Brain pericyte (primary cell): ENCODE data around the gene LGALS3.

Source experiments
- DNase-seq: peaks from one replicate; pipeline ENCODE4 v3.0.0-alpha.2; 2012; ENCODE audit warnings: low read depth, low spot score

The LGALS3 gene

DNA sequence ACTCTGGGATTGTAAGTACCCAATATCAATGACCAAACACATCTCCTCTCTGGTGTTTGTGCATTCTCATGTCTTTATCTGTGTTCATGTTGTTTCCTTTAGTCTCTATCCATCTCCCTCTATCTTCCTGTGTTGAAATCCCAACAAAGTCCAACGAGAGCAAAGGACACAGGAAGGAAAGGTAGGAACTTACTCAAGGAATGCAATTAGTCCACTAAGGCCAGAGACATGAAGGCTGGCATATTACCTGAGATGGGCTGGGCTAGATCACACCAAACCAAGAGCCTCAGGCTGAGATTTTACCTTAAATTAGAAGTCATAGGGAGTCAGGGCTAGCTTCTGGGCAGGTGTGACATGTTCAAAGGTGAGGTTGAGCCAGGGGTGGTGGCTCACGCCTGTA, 14.3 kb upstream of the LGALS3 start:
- no peak for DNase-seq

DNA sequence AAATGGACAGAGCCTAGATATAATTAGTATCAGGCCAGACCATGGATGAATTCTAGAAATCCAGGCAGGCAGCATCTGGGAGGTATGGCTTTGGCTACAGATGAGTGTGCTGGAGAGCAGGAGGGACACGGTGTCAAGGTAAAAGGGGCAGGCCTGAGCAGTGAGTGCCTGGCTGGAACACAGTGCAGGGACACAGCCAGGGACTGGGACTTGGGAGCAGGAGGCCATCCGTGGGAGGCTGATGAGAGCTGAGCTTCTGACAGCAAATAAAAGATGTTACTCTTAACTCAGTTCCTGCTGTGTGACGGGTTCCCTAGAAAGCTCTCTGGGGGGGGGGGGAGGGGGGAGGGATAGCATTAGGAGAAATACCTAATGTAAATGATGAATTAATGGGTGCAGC, 13.6 kb upstream of the LGALS3 start:
- DNase-seq: no peak

DNA sequence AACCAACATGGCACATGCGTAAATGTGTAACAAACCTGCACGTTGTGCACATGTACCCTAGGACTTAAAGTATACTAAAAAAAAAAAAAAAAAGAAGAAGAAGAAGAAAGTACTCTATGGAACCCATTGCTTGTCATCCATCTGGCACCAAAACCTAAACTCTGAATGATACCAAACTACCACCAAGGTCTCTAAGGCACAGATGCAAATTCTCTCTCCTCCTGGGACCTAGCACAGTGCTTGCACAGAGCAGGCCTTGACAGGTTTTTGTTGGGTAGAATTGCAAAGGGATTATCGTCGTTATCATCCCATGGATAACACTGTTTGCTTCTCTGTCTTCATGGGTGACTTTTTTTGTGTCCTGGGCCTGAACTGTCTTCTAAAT, 13.2 kb upstream of the LGALS3 start:
- DNase-seq: no peak

DNA sequence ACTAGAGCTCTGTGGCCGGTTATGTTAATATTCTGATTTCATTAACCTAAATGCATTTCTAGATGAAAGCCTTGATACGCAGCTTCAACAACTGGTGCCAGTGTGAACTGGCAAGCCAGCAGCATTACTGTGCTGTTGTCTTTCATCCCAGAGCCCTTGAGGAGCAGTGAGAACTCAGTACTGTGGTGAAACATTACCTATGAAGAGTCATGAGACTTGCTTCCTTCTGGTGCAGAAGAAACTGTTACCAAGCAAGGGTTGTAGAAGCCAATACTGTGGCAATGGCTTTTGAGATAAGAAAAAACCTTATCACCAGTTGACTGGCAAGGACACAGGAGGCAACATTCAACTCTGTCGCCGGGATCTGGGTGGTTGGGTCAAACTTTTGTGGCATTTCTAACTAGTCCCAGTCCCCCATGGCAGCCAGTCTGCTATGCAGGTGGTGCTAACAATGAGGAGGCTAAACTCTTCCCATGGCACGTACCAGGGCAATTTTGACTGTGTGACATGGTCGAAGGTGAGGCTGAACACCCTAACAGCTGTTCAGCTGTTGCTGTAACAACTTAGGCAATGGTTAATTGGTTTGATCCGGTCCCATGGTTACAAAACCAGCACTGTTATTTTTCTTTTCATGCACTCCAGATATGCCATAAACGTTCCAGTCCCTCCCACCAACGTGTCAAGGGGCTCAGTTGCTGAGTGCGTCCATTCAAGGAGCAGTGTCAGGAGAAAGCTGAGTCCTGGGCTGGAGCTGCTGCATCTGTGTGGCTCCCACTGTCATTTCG, 12.6 kb upstream of the LGALS3 start:
- no peak for DNase-seq

DNA sequence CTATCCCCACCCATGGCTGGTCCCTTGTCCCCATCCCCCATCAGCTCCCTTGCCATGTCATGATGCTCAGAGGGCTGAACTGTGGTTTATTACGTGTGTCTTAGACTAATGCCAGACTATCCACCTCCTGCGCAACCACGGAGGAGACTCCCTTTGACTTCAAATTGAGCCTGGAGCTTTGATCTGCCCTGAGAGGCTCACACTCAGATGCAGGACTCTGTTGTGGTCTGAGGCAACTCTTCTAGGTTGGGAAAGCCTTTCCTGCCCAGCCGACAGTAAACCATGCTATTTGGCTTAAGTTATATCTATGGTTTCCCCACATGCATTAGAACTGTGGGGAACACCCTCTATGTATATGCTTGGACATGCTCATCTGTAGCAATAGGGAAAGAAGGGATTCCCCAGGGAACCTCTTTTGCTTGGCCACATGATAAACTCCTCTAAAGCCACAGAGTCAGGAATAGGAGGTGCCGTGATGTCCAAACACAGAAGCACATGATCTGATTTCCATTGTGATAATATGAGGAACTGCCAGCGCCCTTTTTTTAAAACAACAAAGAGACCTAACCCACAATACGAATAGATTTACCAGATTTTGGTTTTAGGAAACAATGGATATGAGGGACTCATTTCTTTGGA, 11.1 kb upstream of the LGALS3 start:
- no peak for DNase-seq

DNA sequence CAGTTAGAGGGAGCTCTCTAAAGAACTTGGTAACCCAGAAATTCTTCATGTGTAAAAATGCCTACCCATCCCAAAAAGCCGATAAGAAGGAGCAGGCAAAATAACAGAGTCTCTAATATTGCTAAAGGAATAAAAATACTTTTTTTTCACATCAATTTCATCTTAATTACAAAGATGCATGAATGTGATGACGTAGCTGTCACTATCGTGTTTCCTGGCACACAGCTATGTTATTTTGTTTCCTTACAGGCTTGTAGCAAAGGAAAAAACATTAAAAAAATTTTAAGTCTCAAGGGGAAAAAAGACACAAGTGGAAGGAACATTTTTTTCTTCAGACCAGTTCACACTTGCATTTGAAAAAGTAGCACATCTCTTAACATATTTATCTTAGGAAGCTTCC, 10.3 kb upstream of the LGALS3 start:
- no peak for DNase-seq

DNA sequence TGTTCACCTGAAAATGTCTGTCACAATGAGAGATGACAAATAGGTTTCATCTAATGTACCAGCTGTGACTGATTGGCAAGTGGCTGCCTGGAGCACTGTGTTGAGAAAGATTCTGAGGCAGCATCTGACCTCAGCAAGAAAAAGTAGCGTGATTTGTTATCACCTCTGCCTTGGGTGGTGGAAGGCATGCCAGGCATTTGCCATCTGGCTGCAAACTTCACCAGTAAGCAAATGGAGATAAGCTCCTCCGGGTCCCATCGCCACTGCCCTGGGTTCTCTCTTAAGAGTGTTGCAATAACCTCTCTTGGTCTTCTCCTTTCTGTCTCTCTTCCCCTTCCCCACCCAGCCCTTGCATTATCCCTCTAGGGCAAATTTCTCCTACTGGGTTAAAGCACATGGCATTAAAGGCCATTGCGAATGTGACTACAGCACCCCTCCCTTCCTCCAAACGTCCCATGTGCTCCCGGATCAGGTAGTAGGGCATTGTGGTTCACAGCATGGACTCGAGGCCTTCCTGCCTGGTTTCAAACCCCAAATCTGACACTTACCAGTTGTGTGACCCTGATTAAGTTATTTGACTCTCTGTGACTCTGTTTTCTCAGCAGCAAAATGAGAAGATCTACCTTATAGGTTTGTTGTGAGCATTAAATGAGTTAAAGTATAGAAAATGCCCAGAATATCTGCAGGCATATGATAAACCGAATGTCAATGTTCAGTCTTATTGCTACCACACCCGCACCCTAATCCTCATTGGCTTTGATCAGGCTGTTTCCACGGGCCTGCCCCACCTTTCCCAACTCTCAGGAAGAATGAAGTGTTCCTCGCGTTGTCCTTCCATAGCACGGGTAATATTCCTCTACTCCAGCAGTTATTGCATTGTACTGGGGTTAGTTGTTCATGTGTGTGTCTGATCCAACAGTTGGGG, 8.2 kb upstream of the LGALS3 start:
- no peak for DNase-seq

DNA sequence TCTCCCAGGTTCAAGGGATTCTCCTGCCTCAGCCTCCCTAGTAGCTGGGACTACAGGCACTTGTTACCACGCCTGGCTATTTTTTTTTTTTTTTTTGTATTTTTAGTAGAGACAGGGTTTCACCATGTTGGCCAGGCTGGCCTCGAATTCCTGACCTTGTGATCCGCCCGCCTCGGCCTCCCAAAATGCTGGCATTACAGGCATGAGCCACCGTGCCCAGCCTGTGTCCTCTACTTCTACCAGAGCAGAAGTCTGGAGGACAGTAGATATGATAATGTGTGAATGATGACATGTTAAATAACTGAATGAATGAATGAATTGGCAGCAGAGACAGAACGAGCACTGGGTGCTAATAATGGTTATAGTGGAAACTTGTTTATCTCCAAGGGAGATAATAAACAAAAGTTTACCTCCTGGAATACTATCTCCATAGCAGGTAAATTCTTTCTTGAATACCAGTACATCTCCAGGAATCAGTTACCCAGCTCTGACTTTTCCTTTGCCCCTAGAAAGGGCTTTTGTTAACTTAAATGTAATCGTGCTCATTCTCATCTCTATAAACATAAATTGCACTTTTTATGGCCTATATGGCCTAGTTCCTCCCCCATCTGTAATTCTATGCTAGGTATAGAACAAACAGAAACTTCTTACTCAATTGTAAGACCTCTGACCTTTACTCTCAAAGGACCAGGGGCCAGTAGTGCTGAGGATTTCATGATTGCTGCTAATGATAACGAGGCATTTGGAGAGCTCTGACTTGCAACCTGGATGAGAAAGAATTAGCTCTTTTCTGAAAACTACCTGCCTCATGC, 7.2 kb upstream of the LGALS3 start:
- no peak for DNase-seq

DNA sequence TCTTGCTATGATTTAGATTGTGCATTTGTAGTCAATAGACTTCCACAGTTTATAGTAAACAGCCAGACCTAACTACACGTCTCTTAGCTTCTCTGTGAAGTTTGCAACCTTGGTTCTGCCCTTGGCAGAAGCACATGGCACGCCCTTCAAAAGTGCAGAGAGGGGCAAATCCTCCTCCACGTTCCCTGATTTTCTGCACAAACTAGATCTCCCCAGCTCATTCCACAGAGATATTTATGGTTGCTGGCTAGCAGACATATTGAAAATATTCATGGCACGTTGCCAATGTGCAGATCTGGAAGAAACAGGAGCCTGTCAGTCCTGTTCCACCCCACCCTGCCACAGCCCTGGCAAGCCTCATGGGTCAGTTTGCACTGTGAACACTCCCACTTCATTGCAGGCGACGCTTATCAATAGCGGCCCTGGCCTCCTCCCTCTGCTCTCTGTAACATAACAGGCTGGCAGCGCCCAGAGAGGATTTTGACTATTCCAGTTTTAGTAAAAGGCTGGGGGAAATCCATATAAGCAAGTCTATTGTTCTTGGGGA, 6.5 kb upstream of the LGALS3 start:
- no peak for DNase-seq

DNA sequence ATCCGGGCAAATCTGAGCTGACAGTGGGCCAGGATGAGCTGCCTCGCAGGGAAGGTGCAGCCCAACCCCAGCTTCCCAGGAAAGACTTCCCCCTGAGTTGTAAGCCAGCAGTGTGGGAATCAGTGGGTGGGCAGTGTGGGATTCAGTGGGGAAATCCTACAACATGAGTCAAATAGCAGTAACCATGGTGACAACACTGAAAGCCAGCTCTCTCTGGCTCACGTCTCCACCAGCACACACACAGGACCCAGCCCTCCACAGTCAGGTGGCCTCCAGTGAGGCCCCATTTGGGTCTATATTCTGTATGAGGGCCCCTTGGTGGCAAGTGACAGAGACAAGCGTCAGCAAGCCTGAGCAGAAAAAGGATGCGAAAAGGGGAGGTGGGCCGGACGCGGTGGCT, 6.0 kb upstream of the LGALS3 start:
- DNase-seq: peak; percentile 55

DNA sequence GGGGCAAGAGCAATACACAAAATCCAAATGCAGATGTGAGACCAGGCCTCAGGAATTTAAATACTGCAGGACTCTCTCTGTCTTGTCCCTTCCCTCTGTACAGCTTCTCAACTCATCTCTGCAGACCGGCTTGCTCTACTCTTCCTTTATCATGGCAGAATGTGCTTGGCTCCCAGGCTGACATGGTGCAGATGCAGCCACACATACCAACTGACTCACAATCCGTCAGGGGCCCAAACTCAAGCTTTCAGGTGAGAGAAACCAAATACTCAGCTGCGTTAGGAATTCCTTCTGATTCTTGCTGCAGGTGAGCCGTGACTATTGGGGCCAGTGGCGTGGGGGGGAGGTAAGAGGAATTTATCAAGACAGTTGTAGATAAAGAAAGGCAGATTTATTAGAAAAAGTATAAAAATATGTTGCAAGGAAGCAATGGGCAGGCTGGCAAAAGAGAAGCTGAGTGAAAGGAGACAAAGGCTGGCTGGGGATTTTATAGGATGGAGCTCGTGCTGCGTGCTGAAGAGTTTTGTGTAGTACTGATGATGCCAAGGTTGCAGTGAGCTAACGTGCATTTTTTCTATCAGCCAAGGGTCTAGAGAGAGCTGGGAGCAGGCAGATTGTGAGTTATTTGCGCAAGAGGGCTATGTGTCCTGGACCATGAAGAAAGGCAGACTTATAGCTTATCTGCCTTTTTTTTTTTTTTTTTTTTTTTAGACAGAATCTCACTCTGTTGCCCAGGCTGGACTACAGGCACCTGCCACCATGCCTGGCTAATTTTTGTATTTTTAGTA, 5.0 kb upstream of the LGALS3 start:
- DNase-seq: no peak

DNA sequence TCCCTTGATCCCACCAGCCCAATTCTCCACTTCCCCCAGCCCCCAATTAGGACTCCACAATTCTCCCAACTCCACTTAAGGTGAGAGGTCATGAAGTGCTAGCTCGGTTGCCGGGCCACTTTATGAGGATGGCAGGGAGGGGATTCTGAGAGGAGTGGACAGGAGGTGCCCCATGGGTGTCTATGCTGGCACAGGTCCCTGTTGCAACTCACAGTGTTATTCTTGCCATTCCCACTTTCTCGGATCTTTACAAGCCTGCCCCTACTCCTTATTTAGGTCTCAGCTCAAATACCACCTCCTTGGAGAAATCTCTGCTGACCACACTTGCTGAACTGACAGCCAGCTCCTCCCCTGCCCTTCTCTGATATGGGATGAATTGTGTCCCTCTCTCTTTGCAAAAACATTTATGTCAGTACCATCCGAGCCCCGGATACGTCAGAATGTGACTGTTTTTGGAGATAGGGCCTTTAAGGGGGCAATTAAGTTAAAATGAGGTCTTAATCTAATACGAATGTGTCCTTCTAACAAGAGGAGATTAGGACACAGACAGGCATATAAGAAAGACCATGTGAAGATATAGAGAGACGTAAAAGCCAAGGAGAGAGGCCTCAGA, 4.2 kb upstream of the LGALS3 start:
- DNase-seq: no peak

DNA sequence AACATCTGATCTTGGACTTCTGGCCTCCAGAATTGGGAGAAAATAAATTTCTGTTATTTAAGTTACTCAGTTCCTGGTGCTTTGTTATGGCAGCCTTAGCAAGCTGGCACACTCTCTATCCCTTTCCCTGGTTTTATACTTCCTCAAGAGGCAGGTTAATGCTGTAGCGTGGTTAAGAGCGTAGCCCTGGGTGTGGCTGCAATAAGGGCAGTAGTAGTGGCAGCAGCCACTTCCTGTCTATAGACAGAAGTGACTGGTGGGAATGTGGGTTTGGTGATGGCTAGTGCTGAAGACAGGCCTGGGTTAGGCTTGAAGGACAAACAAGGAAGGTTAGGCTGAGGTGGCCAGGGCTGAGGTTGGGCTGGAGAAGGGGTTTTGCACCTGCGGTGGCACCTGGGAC, 3.6 kb upstream of the LGALS3 start:
- no peak for DNase-seq

DNA sequence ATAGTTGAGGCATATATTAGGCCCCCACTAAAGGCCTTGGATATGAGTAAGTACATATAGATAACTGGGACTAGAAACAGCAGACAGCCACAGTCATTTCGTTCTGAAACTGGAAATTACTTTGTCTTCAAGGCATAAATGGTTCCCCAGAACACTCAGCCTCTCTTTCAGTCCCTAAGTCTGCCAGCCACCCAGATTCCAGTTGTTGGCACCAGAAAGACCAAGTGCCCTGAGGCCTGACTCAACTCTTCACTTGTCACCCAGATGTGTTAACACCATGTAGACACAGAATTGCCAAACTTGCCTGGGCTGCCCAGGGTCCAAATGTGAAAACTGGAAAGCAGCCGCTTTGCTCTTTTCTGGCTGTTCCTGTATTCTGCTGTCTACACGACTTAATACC, 3.0 kb upstream of the LGALS3 start:
- DNase-seq: no peak

DNA sequence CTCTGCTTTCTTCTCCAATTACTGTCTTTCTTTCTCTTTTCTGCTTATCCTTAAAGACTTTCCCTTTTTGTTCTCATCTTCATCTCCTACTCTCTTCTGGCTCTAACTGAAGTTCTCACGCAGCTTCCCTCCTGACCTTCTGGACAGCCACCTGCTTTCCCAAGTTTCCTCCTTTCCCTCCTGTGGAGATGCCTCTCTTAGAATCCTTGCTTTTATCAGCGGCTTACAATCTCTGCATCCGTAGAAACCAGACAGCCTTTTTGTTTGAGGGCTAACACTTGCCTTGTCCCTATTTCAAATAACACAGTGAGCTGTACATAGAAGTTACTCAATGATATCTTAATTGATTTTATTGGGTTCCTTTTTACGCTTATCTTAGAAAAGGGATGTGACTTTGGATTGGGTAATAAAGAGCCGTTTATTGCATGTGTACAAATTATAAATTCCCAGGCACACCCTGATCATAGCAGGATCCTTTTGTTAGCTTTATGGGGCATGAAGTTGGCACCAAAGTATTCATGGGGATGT, 2.1 kb upstream of the LGALS3 start:
- DNase-seq: no peak

DNA sequence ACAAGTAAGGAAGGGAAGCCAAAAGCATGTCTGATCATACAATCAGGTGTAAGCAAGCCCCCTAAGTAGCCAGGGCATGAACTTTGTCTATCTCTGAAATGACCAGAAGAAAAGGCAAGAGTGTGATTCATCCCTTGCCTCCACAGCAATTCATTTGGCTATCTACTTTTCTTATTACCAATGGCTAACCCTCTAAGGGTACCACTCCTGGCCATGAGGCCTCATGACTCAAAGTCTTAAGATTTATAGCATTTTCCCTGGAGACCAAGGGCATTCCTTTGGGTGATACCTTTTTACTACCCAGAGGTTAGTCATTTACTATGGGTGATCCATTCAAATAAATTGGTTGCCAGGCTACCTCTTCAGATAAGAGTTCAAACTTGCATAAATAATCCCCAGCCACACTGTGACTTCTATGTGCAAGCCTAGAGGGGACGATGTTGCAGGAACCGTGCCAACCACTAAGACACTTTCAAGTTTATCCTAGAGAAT, 1.5 kb upstream of the LGALS3 start:
- no peak for DNase-seq

DNA sequence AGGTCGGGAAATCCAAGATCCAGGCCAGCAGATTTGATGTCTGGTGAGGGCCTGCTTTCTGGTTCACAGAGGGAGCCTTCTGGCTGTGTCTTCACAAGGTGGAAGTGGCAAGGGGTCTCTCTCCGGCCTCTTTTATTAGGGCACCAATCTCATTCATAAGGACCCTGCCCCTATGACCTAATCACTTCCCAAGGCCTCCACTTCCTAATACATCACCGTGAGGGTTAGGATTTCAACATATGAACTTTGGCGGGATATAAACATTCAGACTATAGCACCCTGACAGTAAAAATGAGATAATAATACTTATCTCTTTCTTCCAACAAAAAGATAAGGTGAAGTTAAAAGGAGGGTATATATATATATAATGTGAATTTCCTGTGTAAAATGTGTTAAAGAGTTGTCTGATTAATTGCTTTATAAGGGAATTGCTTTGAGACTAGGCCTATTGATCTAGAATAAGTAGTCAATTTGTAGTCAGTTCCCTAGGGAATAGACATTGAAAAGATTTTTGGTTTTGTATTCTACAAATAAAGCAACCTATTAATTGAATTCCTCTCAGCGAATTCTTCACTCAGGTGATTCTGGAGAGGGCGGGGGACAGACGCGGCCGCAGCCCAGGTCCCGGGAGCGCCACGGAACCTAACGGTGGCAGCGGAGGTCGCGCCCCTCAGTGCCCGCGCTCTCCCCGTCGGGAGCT, 516 bp upstream of the LGALS3 start:
- DNase-seq: no peak

DNA sequence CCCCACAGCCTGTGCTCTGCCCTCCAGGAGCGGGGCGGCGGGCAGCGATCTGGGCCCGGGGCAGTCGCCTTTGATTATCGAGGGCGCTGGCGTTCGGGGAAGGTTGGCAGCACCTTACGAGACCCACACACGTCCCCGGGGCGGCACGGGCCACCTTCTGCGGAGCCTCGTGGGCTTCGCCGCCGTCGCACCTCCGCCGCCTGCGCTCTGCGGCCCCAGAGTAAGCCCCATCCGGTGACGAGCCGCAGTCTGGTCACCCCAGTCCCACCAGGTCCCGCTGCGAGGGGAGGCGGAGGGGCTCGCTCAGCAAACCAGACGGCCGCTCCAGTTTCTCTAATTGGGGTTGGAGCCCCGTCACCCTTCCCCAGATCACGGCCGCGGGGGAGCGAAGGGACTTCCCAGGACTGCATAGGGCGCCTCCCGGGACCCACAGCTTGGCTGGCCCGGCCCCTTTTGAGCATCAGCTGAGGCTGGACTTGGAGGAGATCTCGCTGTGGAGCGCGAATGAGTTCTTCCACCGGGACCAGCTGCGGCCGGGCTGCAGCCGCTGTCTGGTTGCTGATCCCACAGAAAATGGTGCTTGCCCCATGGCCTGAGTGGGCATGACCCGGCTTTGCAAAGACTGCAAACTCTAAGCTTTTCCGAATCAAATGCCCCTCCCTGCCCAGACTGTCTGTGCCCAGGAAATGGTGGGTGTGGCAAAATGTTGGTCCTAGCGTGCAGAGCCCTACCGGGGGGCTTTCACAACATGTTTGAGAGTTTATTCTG, 560 bp downstream of the LGALS3 start:
- DNase-seq: no peak
